HS-5 (cell line): ENCODE measurements around the gene KIF27.
"Not testable (repeated sequence)": the region's sequence is repeated elsewhere in the genome, so short reads cannot be mapped to it uniquely, and the experiment has no call there.

ENCODE experiments used
- DNase-seq: peaks from one replicate; pipeline ENCODE4 v3.0.0-alpha.2; 2012; ENCODE audit warnings: low read depth

Gene KIF27

GRCh38 chr9:83803941-83804340 is 117.3 kb downstream of the KIF27 start:
- DNase-seq: not testable (repeated sequence)

DNA sequence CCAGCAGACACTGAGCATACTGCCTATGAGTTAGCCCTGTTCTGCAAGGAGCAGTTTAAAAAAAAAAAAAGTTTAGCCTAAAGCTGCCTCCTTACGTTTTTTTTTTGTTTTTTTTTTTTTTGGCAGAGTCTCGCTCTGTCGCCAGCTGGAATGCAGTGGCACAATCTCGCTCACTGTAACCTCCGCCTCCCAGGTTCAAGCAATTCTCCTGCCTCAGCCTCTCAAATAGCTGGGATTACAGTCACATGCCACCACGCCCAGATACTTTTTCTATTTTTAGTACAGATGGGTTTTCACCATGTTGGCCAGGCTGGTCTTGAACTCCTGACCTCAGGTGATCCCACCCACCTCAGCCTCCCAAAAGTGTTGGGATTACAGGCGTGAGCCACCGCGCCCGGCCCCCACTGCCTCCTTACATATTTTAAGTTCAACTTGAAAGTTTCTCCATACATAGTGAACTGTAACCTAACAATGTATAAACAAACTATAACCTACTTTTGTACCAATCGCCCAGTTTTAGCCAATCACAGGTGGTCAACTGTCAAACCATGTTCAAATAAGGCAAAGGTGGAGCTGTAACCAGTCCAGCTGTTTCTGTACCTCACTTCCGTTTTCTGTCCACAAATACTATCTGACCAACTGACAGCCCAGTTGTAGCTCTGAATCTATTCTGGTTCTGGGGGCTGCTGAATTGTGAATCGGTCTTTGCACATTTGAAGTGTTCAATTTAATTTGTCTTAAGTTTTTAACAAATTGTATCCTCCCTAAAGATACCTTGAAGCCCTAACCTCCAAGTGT is 120.8 kb downstream of the KIF27 start:
- DNase-seq: no peak

GRCh38 chr9:83794051-83794450 is 127.2 kb downstream of the KIF27 start:
- DNase-seq: no peak

DNA sequence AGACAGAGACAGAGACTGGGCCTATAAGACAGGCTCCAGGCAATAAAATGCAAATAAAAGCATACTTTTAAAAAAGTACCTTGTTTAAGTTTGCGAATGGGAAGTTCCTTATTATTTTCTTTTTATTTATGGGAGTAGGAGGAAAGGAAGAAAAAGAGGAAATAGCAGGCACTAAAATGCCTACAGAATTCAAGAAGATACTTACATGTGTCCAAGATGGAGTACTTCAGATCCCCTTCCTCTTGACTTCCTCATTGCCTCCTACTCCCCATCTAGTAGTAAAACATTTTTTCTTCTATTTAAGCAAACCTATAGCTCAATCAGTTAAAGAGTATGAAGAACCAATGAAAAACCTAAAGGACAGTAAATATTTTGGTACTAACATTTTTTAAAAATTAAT is 128.5 kb downstream of the KIF27 start:
- DNase-seq: no peak
